Mesothelial cell of epicardium (in vitro differentiated cells): ENCODE measurements around the gene GRID2. TPM values are rescaled to one million over a fixed set of nuclear protein-coding genes. Genes with fewer than 3 reads are reported as not detected.

ENCODE experiments used
- DNase-seq, 2 experiments: peaks; one replicate each; pipeline ENCODE4 v3.0.0; 2021; ENCODE audit warnings: low spot score in 2 of 2; ENCODE audit not compliant: unreplicated experiment in 2 of 2
- H3K27ac Mint-ChIP-seq: 2 replicates; pipeline ENCODE4 v1.8.0; 2021; ENCODE audit warnings: mixed read lengths
- H3K27me3 Mint-ChIP-seq: 2 replicates; pipeline ENCODE4 v1.8.0; 2021; ENCODE audit warnings: low read depth, mixed read lengths
- H3K36me3 Mint-ChIP-seq: 2 replicates; pipeline ENCODE4 v1.8.0; 2021; ENCODE audit warnings: mixed read lengths
- H3K4me1 Mint-ChIP-seq: 2 replicates; pipeline ENCODE4 v1.8.0; 2021; ENCODE audit warnings: mixed read lengths
- H3K4me3 Mint-ChIP-seq: 2 replicates; pipeline ENCODE4 v1.8.0; 2021; ENCODE audit warnings: mild to moderate bottlenecking, moderate library complexity, mixed read lengths
- H3K9me3 Mint-ChIP-seq: 2 replicates; pipeline ENCODE4 v1.8.0; 2021; ENCODE audit warnings: mixed read lengths
- total RNA-seq: library from RNA; stranded (reverse); gene quantifications from 3 replicates; pipeline ENCODE4 v1.2.1, GENCODE V29; 2021
- TF ChIP-seq, protein P1 (sequence below): fragments of 200-600 bp; sonication (generic); IDR thresholded peaks from one replicate; pipeline ENCODE4 v1.5.0; 2021; ENCODE audit warnings: antibody characterized with exemption; ENCODE audit not compliant: unreplicated experiment

Gene GRID2
- total RNA-seq, 1 donor from 2014 or later = 3.1 TPM

DNA sequence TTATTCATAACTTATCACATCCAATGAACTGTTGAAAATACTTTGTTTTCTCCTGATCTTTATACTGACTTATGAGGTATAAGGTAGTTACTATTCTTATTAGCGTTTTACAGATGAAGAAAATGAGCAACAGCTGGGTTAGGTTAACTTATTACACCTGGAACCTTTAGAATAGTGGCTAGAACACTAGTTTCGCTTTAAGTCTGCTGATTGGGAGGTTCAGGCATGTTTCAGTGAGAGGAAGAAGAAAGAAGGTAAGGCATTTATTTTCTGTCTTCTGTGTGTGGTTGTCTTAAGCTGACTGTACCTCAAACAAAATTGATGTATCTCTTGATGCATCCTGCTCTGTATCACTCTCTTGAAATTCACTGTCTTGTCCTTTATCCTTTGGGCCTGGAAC lies 302.5 kb downstream of the GRID2 start:
- no peaks in the 10 kb centered on the region for H3K9me3 Mint-ChIP-seq
- H3K4me1 Mint-ChIP-seq = peaks cover 3% of the 10 kb centered on the region
- no peak for DNase-seq
- H3K27me3 Mint-ChIP-seq = no peaks in the 10 kb centered on the region
- TF ChIP-seq, protein P1, sequence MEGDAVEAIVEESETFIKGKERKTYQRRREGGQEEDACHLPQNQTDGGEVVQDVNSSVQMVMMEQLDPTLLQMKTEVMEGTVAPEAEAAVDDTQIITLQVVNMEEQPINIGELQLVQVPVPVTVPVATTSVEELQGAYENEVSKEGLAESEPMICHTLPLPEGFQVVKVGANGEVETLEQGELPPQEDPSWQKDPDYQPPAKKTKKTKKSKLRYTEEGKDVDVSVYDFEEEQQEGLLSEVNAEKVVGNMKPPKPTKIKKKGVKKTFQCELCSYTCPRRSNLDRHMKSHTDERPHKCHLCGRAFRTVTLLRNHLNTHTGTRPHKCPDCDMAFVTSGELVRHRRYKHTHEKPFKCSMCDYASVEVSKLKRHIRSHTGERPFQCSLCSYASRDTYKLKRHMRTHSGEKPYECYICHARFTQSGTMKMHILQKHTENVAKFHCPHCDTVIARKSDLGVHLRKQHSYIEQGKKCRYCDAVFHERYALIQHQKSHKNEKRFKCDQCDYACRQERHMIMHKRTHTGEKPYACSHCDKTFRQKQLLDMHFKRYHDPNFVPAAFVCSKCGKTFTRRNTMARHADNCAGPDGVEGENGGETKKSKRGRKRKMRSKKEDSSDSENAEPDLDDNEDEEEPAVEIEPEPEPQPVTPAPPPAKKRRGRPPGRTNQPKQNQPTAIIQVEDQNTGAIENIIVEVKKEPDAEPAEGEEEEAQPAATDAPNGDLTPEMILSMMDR = no peak
- no peak overlapping the region for H3K27ac Mint-ChIP-seq
- H3K36me3 Mint-ChIP-seq = no peaks in the 10 kb centered on the region
- no peak overlapping the region for H3K4me3 Mint-ChIP-seq

DNA sequence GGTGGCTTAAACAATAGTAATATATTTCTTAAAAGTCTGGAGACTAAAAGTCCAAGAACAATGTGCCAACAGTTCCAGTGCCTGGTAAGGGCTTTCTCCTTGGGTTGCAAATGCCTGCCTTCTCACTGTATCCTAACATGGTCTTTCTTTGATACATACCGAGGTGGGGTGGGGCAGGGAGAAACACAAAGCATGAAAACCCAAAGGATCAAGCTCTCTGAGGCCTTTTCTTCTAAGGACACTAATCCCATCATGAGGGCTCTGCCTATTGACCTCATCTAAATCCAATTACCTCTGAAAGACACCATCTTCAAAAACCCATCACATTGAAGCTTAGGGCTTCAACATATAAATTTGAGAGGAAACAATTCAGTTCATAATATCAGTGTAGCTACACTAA lies 311.3 kb downstream of the GRID2 start:
- TF ChIP-seq, protein P1 = no peak

DNA sequence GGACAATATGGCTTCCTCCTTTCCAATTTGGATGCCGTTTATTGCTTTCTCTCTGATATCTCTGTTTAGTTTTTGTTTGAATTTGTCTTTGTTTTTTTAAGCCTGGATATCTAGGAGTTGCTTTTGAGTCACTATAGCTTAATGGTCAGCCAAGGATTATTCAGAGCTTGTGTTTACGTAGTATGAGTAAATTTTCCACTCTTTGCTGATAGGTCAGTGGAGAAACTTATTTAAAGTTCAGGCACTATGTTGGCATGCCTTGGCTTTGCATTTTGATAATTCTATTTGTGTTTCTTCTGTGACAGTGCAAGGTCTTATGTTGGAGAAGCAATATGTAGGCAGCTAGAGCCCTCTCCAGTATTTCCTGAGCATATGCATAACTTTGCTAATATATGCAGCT lies 315.2 kb downstream of the GRID2 start:
- TF ChIP-seq, protein P1 = no peak
- H3K4me3 Mint-ChIP-seq = no peak overlapping the region
- H3K36me3 Mint-ChIP-seq = peaks cover 2% of the 10 kb centered on the region
- no peak overlapping the region for H3K27ac Mint-ChIP-seq
- no peaks in the 10 kb centered on the region for H3K27me3 Mint-ChIP-seq
- peaks cover 9% of the 10 kb centered on the region for H3K4me1 Mint-ChIP-seq
- peaks cover 20% of the 10 kb centered on the region for H3K9me3 Mint-ChIP-seq
- DNase-seq = no peak

More for the DNA sequence above, 311.3 kb downstream of the GRID2 start:
- H3K9me3 Mint-ChIP-seq = peaks cover 20% of the 10 kb centered on the region
- H3K36me3 Mint-ChIP-seq = peaks cover 2% of the 10 kb centered on the region
- no peaks in the 10 kb centered on the region for H3K27me3 Mint-ChIP-seq
- no peak for DNase-seq
- H3K4me1 Mint-ChIP-seq = peaks cover 5% of the 10 kb centered on the region
- no peak overlapping the region for H3K27ac Mint-ChIP-seq
- no peak overlapping the region for H3K4me3 Mint-ChIP-seq

DNA sequence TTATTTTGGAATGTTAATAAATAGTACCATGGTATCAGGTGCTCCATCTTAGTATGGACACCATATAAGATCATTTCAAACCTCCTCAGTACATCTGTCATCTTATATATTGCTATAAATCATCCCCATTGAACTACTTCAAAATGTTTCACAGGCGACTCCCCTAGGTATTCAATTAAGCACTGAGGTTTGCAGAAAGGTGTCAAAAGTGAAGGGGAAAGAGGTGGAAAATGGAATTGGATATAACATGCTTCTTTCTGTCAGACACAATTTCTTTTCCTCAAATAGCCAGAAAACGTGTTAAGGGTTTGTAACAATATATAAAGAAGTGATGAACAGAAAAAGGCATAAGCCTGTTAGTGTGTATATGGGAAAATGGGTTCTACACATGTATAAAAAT lies 325.5 kb downstream of the GRID2 start:
- DNase-seq = no peak
- Mint-ChIP-seq H3K4me3 (no peak overlapping the region), H3K27ac (no peak overlapping the region), H3K4me1 (no peaks in the 10 kb centered on the region), H3K27me3 (no peaks in the 10 kb centered on the region), H3K9me3 (peaks cover 11% of the 10 kb centered on the region), H3K36me3 (no peaks in the 10 kb centered on the region)
- TF ChIP-seq, protein P1 = no peak

DNA sequence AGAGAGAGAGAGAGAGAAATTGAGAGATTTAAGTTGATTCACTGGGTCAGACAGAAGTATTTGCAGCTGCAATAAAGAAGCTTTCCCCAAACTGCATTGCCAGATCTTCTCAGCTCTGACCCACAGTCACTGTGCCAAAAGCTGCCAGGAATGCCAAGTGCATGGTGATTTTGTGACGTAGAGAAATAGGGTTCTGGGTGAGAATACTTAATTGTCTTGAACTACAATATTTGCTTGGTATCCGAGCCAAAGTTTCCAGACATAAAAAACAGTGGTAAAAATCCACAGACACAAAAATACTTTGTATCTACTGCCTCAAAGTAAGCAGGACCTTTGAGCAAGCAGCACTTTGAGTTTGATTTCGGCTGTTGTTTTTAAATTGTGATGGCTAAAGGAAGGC lies 331.1 kb downstream of the GRID2 start:
- TF ChIP-seq, protein P1 = no peak
- Mint-ChIP-seq H3K27ac (no peak overlapping the region), H3K9me3 (no peaks in the 10 kb centered on the region), H3K4me1 (peaks cover 7% of the 10 kb centered on the region), H3K4me3 (no peak overlapping the region), H3K27me3 (no peaks in the 10 kb centered on the region), H3K36me3 (no peaks in the 10 kb centered on the region)
- DNase-seq = no peak
